ENCODE results near the gene GPR153. TPM values are rescaled to one million over a fixed set of nuclear protein-coding genes. Genes with fewer than 3 reads are reported as not detected.

Gene GPR153
- total and polyA plus RNA-seq, 12 donors: 1.8 to 8.5 (median 3.6) TPM

DNA sequence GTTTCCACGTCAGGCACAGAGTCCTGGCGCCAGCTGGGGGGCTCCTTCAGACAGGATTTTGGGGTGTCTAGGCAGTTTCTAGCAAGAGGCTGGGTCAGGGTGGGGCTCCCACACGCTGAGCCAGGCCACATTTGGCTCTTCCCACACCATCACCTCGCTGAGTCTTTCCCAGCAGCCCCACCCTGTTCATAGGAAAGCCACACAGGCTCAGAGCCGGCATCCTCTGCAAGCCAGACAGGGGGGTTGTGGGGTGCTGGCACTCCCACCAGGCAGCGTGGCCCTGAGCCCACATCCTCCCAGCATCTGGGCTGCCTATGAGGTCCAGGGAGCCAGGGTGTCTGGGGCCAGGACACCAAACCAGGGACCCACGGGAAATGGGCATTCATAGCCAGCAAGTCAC is 2.8 kb upstream of the GPR153 start:
- Histone ChIP-seq H3K4me1 (peaks cover 14 to 45% (median 36%) of the 10 kb centered on the region in 9 donors), H3K27me3 (peaks cover 0 to 39% (median 26%) of the 10 kb centered on the region in 7 donors), H3K36me3 (no peaks in the 10 kb centered on the region), H3K4me3 (no peak overlapping the region), H3K9me3 (no peaks in the 10 kb centered on the region), H3K27ac (peak overlapping the region in 3 of 10 donors; percentile 15 to 83 (median 57))
- DNase-seq (no peak), ATAC-seq (peak in 1 of 8 donors; percentile 16)
- TF ChIP-seq, protein P1, sequence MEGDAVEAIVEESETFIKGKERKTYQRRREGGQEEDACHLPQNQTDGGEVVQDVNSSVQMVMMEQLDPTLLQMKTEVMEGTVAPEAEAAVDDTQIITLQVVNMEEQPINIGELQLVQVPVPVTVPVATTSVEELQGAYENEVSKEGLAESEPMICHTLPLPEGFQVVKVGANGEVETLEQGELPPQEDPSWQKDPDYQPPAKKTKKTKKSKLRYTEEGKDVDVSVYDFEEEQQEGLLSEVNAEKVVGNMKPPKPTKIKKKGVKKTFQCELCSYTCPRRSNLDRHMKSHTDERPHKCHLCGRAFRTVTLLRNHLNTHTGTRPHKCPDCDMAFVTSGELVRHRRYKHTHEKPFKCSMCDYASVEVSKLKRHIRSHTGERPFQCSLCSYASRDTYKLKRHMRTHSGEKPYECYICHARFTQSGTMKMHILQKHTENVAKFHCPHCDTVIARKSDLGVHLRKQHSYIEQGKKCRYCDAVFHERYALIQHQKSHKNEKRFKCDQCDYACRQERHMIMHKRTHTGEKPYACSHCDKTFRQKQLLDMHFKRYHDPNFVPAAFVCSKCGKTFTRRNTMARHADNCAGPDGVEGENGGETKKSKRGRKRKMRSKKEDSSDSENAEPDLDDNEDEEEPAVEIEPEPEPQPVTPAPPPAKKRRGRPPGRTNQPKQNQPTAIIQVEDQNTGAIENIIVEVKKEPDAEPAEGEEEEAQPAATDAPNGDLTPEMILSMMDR (IDR thresholded peaks at IDR 0.05): no peak
- 75% methylated on average over 7 of the region's 7 CpGs for WGBS, 2 donors
- intact Hi-C loops (cut with DNase I): loop anchor here in 1 of 10 donors (5.0 kb wide), 1 partner anchor 69 kb away; no protein-coding TSS in a partner anchor

DNA sequence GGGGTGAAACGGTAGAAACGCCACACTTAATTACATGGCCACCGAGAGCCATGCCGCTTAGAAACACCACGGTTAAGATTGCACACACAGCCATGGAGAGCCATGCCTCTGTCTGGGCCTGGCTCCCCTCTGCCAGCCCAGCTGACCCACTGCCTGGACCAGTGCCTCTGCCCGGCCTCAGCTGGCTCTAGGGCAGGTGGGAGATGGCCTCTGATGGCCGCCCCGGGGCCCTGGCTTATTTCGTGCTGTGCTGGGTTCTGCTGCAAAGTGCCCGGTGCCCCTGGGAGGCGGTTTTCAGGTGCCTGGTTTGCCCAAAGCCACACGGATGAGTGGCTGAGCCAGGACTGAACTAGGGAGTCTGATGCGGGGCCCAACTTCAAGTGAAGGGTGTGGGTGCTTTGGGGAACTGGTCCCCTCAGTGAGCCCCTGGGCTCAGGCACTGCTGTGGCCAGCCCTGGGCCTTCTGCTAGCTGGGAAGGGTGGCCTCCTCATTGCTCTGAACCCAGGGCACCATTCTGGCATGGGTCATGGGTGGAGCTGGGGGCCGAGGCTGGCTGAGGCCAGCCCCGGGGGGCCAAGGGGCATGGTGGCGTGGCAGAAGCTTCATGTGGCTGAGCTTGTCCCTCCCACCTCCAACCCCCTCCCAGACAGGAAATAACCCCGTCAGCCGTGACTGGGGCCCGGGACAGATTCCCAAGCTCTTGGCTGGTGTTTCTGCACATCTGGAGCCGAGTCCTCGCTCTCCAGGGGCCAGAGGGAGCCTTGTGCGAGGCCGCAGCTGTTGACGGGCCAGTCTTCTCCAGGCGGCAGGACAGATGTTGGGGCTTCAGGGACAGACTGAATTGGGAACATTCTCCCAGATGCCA is 1.9 kb upstream of the GPR153 start:
- Histone ChIP-seq H3K4me3 (no peak overlapping the region), H3K4me1 (peaks cover 14 to 45% (median 36%) of the 10 kb centered on the region in 9 donors), H3K27me3 (peaks cover 0 to 44% (median 32%) of the 10 kb centered on the region in 7 donors), H3K27ac (peak overlapping the region in 8 of 10 donors; percentile 40 to 83 (median 56)), H3K36me3 (no peaks in the 10 kb centered on the region), H3K9me3 (no peaks in the 10 kb centered on the region)
- intact Hi-C loops (cut with DNase I): loop anchor here in 1 of 10 donors (5.0 kb wide), 1 partner anchor 70 kb away; no protein-coding TSS in a partner anchor
- TF ChIP-seq, protein P1 (IDR thresholded peaks at IDR 0.05): no peak
- WGBS, 2 donors: 65 to 67% methylated on average over 25 of the region's 25 CpGs
- ATAC-seq (peak; percentile 43 to 81 (median 61)), DNase-seq (peak; percentile 76 to 83)

DNA sequence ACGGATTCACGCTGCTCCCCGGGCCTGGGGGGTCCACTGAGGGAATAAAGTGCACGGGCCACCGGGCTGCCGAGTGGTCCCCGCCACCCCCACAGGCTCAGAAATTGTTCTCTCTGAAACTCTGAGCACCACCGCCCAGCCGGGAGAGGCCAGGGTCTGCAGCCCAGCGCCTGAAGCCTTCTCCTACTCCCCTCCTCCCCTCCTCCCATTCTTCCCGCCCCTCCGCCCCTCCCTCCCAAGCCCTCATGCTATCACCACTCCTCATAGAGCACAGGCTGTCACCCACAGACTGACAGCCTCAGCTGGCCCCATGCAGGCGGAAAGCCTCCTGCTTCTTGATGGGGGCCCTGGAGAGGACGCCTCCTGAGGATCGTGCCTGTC is 707 bp upstream of the GPR153 start:
- TF ChIP-seq, protein P1 (IDR thresholded peaks at IDR 0.05): no peak
- ATAC-seq: peak in 2 of 8 donors; percentile 13 to 18
- Histone ChIP-seq H3K36me3 (no peaks in the 10 kb centered on the region), H3K4me1 (peaks cover 14 to 45% (median 36%) of the 10 kb centered on the region in 9 donors), H3K4me3 (peak overlapping the region in 9 of 10 donors; percentile 46 to 57 (median 54)), H3K27ac (peak overlapping the region in 8 of 10 donors; percentile 22 to 83 (median 65)), H3K27me3 (peaks cover 0 to 44% (median 32%) of the 10 kb centered on the region in 7 donors), H3K9me3 (no peaks in the 10 kb centered on the region)
- DNase-seq: no peak
- 13 to 14% methylated on average over 13 to 15 of the region's 15 CpGs for WGBS, 2 donors
- intact Hi-C loops (cut with DNase I): loop anchor here in 1 of 10 donors (5.0 kb wide), 1 partner anchor 71 kb away; no protein-coding TSS in a partner anchor

DNA sequence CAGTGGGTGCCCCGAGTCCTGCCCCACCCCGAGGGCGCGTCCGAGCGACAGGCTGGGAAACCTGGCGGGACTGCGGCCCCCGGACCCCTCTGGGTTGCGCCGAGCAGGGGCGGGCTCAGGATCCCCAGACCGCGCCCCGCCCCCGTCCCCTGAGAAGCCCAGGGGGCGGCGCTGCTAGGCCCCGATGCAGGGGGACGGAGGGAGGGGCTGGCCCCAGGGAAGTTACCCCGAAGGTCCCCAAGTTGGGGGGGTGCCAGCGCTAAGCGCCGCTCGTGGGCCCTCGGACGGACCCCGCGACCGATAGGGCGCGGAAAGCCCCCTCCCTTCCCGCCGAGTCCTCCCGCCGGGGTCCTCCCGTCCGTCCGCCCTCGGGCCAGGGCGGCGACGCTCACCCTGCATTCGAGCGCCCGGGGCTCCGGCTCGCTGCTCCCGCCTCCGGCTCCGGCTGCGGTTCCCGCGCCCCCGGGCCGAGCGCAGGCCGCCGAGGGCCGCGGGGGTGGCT is 414 bp downstream of the GPR153 start:
- peak overlapping the region; percentile 30 to 78 (median 66) for H3K4me3 ChIP-seq
- WGBS, 2 donors: 1 to 2% methylated on average over 38 to 61 of the region's 61 CpGs
- peaks cover 14 to 45% (median 36%) of the 10 kb centered on the region in 9 donors for H3K4me1 ChIP-seq
- peak in 4 of 8 donors; percentile 3 to 40 (median 18) for ATAC-seq
- peaks cover 0 to 44% (median 32%) of the 10 kb centered on the region in 7 donors for H3K27me3 ChIP-seq
- peak in 1 of 2 donors; percentile 50 for DNase-seq
- TF ChIP-seq, protein P1 (IDR thresholded peaks at IDR 0.05): no peak
- peak overlapping the region in 8 of 10 donors; percentile 15 to 78 (median 72) for H3K27ac ChIP-seq
- intact Hi-C loops (cut with DNase I): loop anchor here in 1 of 10 donors (5.0 kb wide), 1 partner anchor 72 kb away; no protein-coding TSS in a partner anchor
- H3K36me3 ChIP-seq: no peaks in the 10 kb centered on the region
- H3K9me3 ChIP-seq: no peaks in the 10 kb centered on the region
